Endothelial cell of umbilical vein (primary cell): ENCODE data around the gene INTS11. TPM values are rescaled to one million over a fixed set of nuclear protein-coding genes. Genes with fewer than 3 reads are reported as not detected.

Experiments
- BruUV-seq: library from RNA; stranded (reverse); fragments of 400-500 nt; replicated peaks from 2 replicates; lab custom pipeline; 2021; lab: Mats Ljungman, UMichigan
- CTCF ChIA-PET: fragments of 300-600, 350-600 bp; sonication (Branson Sonifier 250); formaldehyde crosslinking; loops from one replicate; lab custom pipeline; 2021; ENCODE audit warnings: antibody characterized with exemption, inconsistent platforms; lab: Charles Lee
- POLR2A ChIA-PET: fragments of 300-600, 350-600 bp; sonication (Branson Sonifier 250); formaldehyde crosslinking; loops from one replicate; lab custom pipeline; 2021; ENCODE audit warnings: antibody characterized with exemption, inconsistent platforms; lab: Charles Lee
- DNase-seq: peaks from one replicate; pipeline ENCODE4 v3.0.0-alpha.2; 2011; ENCODE audit warnings: low read depth, low spot score
- FAIRE-seq: peaks from 2 replicates; lab custom pipeline; 2011; peaks lifted over from hg19 to GRCh38; lab: Jason Lieb, UNC
- H2AFZ ChIP-seq: 2 replicates; pipeline ENCODE4 v1.6.0; 2012; ENCODE audit warnings: low read depth, low read length, control low read depth, inconsistent platforms
- H3K27ac ChIP-seq: 2 replicates; pipeline ENCODE4 v1.5.1; 2011; ENCODE audit warnings: low read depth, mild to moderate bottlenecking, control low read depth, low read length, moderate library complexity; ENCODE audit not compliant: insufficient read depth
- H3K27me3 ChIP-seq, 2 experiments: 2 replicates each; pipeline versions ENCODE4 v1.6.0 to v1.6.1; 2011; ENCODE audit warnings: low read length in 2 of 2, mixed read lengths in 1 of 2; ENCODE audit not compliant: control insufficient read depth in 2 of 2, insufficient read depth in 2 of 2
- H3K36me3 ChIP-seq, 2 experiments: 2 replicates in 1 of 2; 3 replicates in 1 of 2; pipeline ENCODE4 v1.5.1; 2011; ENCODE audit warnings: low read length in 2 of 2, mild to moderate bottlenecking in 1 of 2, moderate library complexity in 1 of 2; ENCODE audit not compliant: control insufficient read depth in 2 of 2, insufficient read depth in 2 of 2; ENCODE audit errors: extremely low read depth in 1 of 2
- H3K4me1 ChIP-seq: 3 replicates; pipeline ENCODE4 v1.5.1; 2011; ENCODE audit warnings: mild to moderate bottlenecking, low read length; ENCODE audit not compliant: control insufficient read depth, insufficient read depth; ENCODE audit errors: extremely low read depth
- H3K4me2 ChIP-seq: 2 replicates; pipeline ENCODE4 v1.6.1; 2011; ENCODE audit warnings: low read length, control low read depth, mixed read lengths; ENCODE audit not compliant: insufficient read depth
- H3K4me3 ChIP-seq, 3 experiments: fragments of 200-600 bp in 1 of 3; sonication (generic), shearing (Covaris generic) in 1 of 3; replicated peaks in 1 of 3; 2 replicates each; pipeline ENCODE4 v1.5.1; 2011 to 2016; ENCODE audit warnings: control low read depth in 3 of 3, low read length in 3 of 3, mild to moderate bottlenecking in 2 of 3, inconsistent platforms in 1 of 3, low read depth in 1 of 3, moderate library complexity in 1 of 3; ENCODE audit not compliant: insufficient read depth in 1 of 3
- H3K79me2 ChIP-seq: 2 replicates; pipeline ENCODE4 v1.6.0; 2012; ENCODE audit warnings: low read length, inconsistent platforms; ENCODE audit not compliant: control insufficient read depth, insufficient read depth
- H3K9ac ChIP-seq: replicated peaks from 2 replicates; pipeline ENCODE3; 2011; ENCODE audit warnings: low read length, control low read depth; ENCODE audit not compliant: insufficient read depth; ENCODE audit errors: extremely low read depth
- H3K9me1 ChIP-seq: replicated peaks from 3 replicates; pipeline ENCODE4 v1.6.0; 2011; ENCODE audit warnings: mild to moderate bottlenecking, low read length; ENCODE audit not compliant: control insufficient read depth, insufficient read depth; ENCODE audit errors: extremely low read depth
- H3K9me3 ChIP-seq: replicated peaks from 2 replicates; pipeline ENCODE4 v1.5.1; 2012; ENCODE audit warnings: low read length, inconsistent platforms; ENCODE audit not compliant: control insufficient read depth, insufficient read depth
- H4K20me1 ChIP-seq: replicated peaks from 2 replicates; pipeline ENCODE3; 2011; ENCODE audit warnings: mild to moderate bottlenecking, low read length; ENCODE audit not compliant: control insufficient read depth, insufficient read depth; ENCODE audit errors: extremely low read depth
- FOS ChIP-seq: IDR thresholded peaks from 2 replicates; pipeline ENCODE4 v1.6.1; 2011; ENCODE audit warnings: mild to moderate bottlenecking, low read length, moderate library complexity, borderline replicate concordance; ENCODE audit not compliant: insufficient read depth
- GATA2 ChIP-seq: IDR thresholded peaks from 2 replicates; pipeline ENCODE4 v1.7.0; 2011; ENCODE audit warnings: low read depth, mild to moderate bottlenecking, moderate library complexity, mixed read lengths, low read length; ENCODE audit not compliant: insufficient read length, insufficient read depth
- JUN ChIP-seq: IDR thresholded peaks from 2 replicates; pipeline ENCODE4 v1.6.1; 2011; ENCODE audit warnings: borderline replicate concordance, low read depth; ENCODE audit not compliant: insufficient read length, insufficient read depth
- MYC ChIP-seq: IDR thresholded peaks from one replicate; pipeline ENCODE4 v1.6.1; 2011; ENCODE audit warnings: mild to moderate bottlenecking, low read depth, low read length
- POLR2A ChIP-seq: IDR thresholded peaks from 2 replicates; pipeline ENCODE4 v1.6.1; 2012; ENCODE audit warnings: low read depth, mild to moderate bottlenecking, control low read depth, low read length
- POLR2AphosphoS5 ChIP-seq: IDR thresholded peaks from 2 replicates; pipeline ENCODE4 v1.6.1; 2012; ENCODE audit warnings: low read depth, mild to moderate bottlenecking, control low read depth, low read length, moderate library complexity; ENCODE audit not compliant: insufficient read depth
- dilution Hi-C: fragments of 300-500 bp; cut with MboI; formaldehyde crosslinking; loops from one replicate; pipeline ENCODE4 v1.15.0; 2019; ENCODE audit warnings: low sequenced_read_pairs; ENCODE audit not compliant: extremely low pct_ligation_motif_present
- intact Hi-C: fragments of 100-400 bp; cut with micrococcal nuclease; formaldehyde crosslinking; loops from one replicate; pipeline ENCODE4 v1.10.0; 2022
- polyA plus RNA-seq, 4 experiments: library from polyadenylated mRNA; depleted of rRNA in 3 of 4; stranded (reverse) in 3 of 4; unstranded in 1 of 4; fragments of >200 nt; gene quantifications; 2 replicates each; pipeline versions ENCODE4 v1.2.1 to v1.2.3, GENCODE V29; 2011 to 2012; ENCODE audit warnings: missing spikeins in 1 of 4
- total RNA-seq: library from RNA; stranded (reverse); gene quantifications from 2 replicates; pipeline ENCODE4 v1.2.3, GENCODE V29; 2021
- TF ChIP-seq, protein P1 (sequence below), 2 donors: IDR thresholded peaks; 1 replicate in 1 of 2; 2 replicates in 1 of 2; pipeline ENCODE4 v1.5.1; 2011; ENCODE audit warnings: low read length in 2 of 2, mild to moderate bottlenecking in 2 of 2, moderate library complexity in 2 of 2, control low read depth in 1 of 2, inconsistent platforms in 1 of 2, low read depth in 1 of 2; ENCODE audit not compliant: insufficient read depth in 1 of 2; ENCODE audit errors: extremely low read depth in 1 of 2
- TF ChIP-seq, protein P2 (sequence below): IDR thresholded peaks from 2 replicates; pipeline ENCODE4 v1.6.1; 2011; ENCODE audit not compliant: insufficient read depth, insufficient read length

Gene INTS11
- total and polyA plus RNA-seq, 2 donors (not counting 3 experiments of a cell fraction or from before 2014, with no cell fraction given), result 132 to 222 TPM

DNA sequence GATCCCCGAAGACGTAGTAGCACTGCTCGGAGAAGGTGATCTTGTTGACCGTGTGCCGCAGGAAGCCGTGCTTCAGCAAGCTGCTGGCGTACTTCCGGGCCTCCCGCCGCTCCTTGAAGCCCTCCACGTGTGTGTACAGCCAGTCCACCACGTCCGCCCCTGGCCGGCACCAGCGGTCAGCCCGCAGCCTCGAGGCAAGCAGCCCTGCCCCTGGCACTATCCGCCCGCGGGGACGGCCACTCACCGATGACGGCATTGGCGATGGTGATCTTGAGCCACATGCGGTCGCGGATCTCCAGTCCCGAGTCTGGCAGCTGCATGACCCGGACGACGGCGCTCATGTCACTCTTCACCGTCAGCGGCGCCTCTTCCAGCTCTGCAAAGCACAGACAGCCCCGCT lies 13.8 kb upstream of the INTS11 start:
- no TSS peak for BruUV-seq

GRCh38 chr1:1337793-1338147 lies 13.3 kb upstream of the INTS11 start:
- intact Hi-C loops (no loop called here), dilution Hi-C loops (no loop called here)
- Histone ChIP-seq H3K27me3 (no peaks in the 10 kb centered on the region), H4K20me1 (no peaks in the 10 kb centered on the region), H3K36me3 (peaks cover 0 to 17% of the 10 kb centered on the region in 2 experiments), H3K4me3 (no peak overlapping the region), H3K9ac (no peak overlapping the region), H3K4me1 (no peaks in the 10 kb centered on the region), H2AFZ (no peak overlapping the region), H3K9me3 (no peaks in the 10 kb centered on the region), H3K79me2 (no peaks in the 10 kb centered on the region), H3K27ac (no peak overlapping the region), H3K9me1 (no peaks in the 10 kb centered on the region), H3K4me2 (no peak overlapping the region)
- POLR2A ChIA-PET, result no interaction called here
- no peak for FAIRE-seq
- no TSS peak for BruUV-seq
- TF ChIP-seq POLR2AphosphoS5 (no peak), GATA2 (no peak), JUN (no peak), POLR2A (no peak), FOS (no peak)
- TF ChIP-seq, protein P1, sequence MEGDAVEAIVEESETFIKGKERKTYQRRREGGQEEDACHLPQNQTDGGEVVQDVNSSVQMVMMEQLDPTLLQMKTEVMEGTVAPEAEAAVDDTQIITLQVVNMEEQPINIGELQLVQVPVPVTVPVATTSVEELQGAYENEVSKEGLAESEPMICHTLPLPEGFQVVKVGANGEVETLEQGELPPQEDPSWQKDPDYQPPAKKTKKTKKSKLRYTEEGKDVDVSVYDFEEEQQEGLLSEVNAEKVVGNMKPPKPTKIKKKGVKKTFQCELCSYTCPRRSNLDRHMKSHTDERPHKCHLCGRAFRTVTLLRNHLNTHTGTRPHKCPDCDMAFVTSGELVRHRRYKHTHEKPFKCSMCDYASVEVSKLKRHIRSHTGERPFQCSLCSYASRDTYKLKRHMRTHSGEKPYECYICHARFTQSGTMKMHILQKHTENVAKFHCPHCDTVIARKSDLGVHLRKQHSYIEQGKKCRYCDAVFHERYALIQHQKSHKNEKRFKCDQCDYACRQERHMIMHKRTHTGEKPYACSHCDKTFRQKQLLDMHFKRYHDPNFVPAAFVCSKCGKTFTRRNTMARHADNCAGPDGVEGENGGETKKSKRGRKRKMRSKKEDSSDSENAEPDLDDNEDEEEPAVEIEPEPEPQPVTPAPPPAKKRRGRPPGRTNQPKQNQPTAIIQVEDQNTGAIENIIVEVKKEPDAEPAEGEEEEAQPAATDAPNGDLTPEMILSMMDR (IDR thresholded peaks at IDR 0.05; ENCODE audit: extremely low read depth in 1 of 2, insufficient read depth in 1 of 2, low read depth in 1 of 2, low read length in 2 of 2), result no peak
- TF ChIP-seq, protein P2, sequence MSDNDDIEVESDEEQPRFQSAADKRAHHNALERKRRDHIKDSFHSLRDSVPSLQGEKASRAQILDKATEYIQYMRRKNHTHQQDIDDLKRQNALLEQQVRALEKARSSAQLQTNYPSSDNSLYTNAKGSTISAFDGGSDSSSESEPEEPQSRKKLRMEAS, result no peak
- DNase-seq, result no peak
- CTCF ChIA-PET, result no interaction called here

More for the DNA sequence above, 13.8 kb upstream of the INTS11 start:
- FAIRE-seq (no peak), DNase-seq (no peak)
- Histone ChIP-seq H3K27me3 (no peaks in the 10 kb centered on the region), H3K79me2 (no peaks in the 10 kb centered on the region), H3K9me1 (no peaks in the 10 kb centered on the region), H3K27ac (no peak overlapping the region), H3K9me3 (no peaks in the 10 kb centered on the region), H4K20me1 (no peaks in the 10 kb centered on the region), H3K4me2 (no peak overlapping the region), H3K4me3 (no peak overlapping the region), H3K4me1 (no peaks in the 10 kb centered on the region), H3K9ac (no peak overlapping the region), H2AFZ (no peak overlapping the region), H3K36me3 (peaks cover 0 to 17% of the 10 kb centered on the region in 2 experiments)
- dilution Hi-C loops (no loop called here), intact Hi-C loops (no loop called here)
- ChIA-PET POLR2A (no interaction called here), CTCF (no interaction called here)
- TF ChIP-seq GATA2, result no peak
- TF ChIP-seq, protein P2, result no peak
- TF ChIP-seq MYC, result no peak
- TF ChIP-seq FOS, result no peak
- TF ChIP-seq, protein P1 (IDR thresholded peaks at IDR 0.05; ENCODE audit: extremely low read depth in 1 of 2, insufficient read depth in 1 of 2, low read depth in 1 of 2, low read length in 2 of 2), result no peak
